GM12891 (cell line): ENCODE data around the gene CFAP210.

ENCODE experiments used
- PAX5 ChIP-seq: IDR thresholded peaks from 2 replicates; pipeline ENCODE4 v1.6.1; 2011; ENCODE audit warnings: low read length, moderate library complexity, mild to moderate bottlenecking; ENCODE audit not compliant: insufficient read depth, severe bottlenecking
- POLR2A ChIP-seq: IDR thresholded peaks from 2 replicates; pipeline ENCODE4 v1.6.1; 2011; ENCODE audit warnings: low read depth, low read length, control low read depth
- POLR2AphosphoS5 ChIP-seq: IDR thresholded peaks from 2 replicates; pipeline ENCODE4 v1.6.1; 2011; ENCODE audit warnings: low read depth, low read length, control low read depth
- POU2F2 ChIP-seq: IDR thresholded peaks from 2 replicates; pipeline ENCODE4 v1.6.1; 2011; ENCODE audit warnings: low read depth, mild to moderate bottlenecking, control low read depth, low read length, moderate library complexity
- SPI1 ChIP-seq: IDR thresholded peaks from 2 replicates; pipeline ENCODE4 v1.6.1; 2011; ENCODE audit warnings: low read depth, low read length, control low read depth
- TAF1 ChIP-seq: IDR thresholded peaks from 2 replicates; pipeline ENCODE4 v1.6.1; 2011; ENCODE audit warnings: low read depth, low read length, control low read depth

DNA sequence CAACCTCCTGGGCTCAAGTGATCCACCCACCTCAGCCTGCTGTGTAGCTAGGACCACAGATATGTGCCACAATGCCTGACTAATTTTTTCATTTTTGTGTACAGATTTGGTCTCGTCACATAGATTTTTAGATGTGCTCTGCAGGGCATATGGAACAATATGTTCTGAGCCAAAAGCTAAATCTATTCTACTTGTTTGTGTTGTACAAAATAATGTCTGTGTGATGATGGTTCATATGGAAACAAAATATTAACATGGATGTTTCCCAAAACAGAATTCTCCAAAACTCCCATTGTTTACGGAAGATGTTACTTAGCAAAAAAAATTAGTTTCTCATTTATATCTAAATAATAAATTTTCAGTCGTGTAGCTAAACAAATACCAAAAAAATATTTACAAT, 26.8 kb upstream of the CFAP210 start:
- TF ChIP-seq POLR2A (no peak), POLR2AphosphoS5 (no peak), SPI1 (no peak), POU2F2 (no peak), TAF1 (no peak), PAX5 (no peak)
